Measurements from ENCODE around the gene MYO1D.
"Not testable (repeated sequence)": the region's sequence is repeated elsewhere in the genome, so short reads cannot be mapped to it uniquely, and the experiment has no call there.

The MYO1D gene

DNA sequence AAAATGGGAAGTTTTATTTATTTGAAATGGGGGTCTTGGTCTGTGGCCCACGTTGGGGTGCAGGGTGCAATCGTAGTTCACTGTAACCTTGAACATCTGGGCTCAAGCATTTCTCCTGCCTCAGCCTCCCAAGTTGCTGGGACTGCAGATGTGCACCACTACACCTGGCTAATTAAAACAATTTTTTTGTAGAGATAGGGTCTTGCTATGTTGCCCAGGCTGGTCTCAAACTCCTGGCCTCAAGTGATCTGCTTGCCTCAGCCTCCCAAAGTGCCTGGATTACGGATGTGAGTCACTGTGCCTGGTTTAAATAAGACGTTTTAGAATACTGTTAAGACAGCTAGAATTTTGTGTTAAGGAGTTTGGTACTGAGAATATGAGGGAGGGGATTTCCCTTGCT is 416.9 kb downstream of the MYO1D start:
- DNase-seq (ENCODE audit: low read depth) = no peak

DNA sequence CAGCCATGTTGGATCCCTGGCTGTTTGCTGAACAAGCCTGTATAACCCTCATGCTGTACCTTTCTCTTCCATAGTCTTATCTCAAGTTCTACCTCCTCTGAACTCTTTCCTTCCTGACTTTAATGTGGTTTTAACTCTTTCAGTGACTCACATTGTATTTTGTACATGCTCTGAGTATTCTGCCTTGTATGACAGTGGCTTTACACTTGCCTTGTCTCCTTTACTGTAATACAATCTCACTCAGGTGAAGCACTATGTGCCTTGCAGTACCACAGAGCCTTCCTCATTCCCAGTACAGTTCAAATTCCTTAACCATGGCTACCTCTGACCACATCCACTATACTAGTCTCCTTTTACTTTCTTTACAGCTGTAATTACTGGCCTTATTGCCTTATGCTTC is 418.6 kb downstream of the MYO1D start:
- no peak for DNase-seq (ENCODE audit: low read depth)

DNA sequence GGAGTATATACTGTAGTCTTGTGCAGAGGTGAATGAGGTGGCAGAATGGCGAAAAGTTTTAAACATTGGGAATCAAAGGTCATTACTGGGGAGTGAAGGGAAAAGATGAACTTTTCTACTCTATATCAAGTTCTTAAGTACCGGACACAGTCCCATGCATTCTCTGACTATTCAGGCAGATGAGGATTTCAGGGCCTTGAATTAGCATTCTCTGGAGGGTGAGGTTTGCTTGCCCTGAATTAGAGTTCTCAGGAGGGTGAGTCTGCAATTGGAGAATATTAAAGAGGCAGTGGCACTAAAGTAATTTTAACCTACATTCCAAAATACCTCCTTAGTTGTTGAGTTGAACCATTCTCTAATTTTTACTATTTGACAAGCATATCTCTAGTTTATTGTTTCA is 423.6 kb downstream of the MYO1D start:
- no peak for DNase-seq (ENCODE audit: low read depth)

DNA sequence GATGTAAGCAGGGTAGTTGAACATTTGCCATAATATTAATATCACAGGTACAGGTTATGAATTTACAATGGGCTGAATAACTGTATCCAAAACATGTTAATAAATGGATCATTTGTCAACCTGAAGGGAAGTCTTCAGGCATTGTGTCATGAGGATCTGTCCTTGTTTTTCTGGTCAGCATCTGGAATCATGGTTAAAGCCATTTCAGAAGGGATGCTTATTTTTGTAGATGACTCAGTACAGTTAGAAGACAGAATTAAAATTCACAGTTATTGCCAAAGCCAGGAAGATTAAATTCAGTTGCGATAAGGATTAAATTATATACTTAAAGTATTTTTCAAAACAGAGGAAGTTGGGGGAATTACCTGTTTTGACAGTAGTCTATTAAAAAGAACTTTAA is 424.6 kb downstream of the MYO1D start:
- no peak for DNase-seq (ENCODE audit: low read depth)

DNA sequence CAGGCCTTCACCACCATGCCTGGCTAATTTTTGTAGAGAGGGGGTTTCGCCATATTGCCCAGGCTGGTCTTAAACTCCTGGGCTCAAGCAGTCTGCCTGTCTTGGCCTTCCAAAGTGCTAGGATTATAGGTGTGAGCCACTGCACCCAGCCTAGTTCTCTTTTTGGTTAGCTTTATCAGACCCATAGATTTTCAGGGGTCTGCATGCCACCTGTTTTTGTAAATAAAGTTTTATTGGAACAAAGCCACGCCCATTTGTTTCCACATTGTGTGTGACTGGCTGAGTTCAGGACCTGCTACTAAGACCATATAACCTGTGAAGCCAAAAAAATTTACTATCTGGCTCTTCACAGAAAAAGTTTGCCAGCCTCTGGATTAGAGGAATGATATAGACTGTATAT is 425.0 kb downstream of the MYO1D start:
- no peak for DNase-seq (ENCODE audit: low read depth)

DNA sequence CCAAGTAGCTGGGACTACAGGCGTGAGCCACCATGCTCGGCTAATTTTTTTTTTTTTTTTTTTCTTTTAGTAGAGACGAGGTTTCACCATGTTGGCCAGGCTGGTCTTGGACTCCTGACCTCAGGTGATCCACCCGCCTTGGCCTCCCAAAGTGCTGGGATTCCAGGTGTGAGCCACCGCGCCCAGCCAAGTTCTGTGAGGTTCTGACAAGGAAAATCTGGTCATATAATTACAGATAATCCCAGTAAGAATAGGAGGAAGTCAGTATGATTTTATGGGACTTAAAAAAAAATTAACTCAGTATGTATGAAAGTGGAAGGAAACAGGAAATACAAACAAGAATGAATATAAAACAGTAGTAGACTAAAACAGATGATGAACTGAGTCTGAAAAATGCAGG is 426.5 kb downstream of the MYO1D start:
- not testable (repeated sequence) for DNase-seq (ENCODE audit: low read depth)

DNA sequence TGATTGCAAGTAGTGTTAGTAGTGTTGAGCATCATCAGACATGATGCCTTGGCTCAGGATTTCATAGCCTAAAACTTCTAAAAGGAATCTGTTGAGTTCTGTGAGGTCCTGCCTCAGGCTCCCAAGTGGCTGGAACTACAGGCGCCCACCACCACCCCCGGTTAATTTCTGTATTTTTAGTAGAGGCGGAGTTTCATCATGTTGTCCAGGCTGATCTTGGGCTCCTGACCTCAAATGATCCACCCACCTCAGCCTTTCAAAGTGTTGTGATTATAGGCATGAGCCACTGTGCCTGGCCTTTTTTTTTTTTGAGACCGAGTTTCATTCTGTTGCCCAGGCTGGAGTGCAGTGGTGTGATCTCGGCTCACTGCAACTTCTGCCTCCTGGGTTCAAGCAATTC is 427.0 kb downstream of the MYO1D start:
- DNase-seq (ENCODE audit: low read depth) = no peak

DNA sequence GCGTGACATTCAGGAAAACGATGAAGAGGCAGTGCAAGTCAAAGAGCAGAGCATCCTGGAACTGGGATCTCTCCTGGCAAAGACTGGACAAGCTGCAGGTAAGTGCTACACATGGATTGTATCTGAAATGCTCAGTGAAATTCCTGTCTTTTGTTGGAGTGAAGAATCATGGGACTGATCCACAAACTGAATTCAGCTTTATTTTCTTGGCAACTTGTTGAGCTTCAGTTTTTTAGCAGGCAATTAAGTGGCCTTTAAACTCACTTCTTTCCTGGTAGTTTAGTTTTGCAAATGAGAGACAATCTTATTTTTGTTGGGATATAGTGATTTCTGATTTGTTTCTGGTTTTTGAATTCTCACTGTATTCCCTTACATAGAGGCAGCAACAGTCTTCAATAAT is 430.0 kb downstream of the MYO1D start:
- DNase-seq (ENCODE audit: low read depth) = no peak

DNA sequence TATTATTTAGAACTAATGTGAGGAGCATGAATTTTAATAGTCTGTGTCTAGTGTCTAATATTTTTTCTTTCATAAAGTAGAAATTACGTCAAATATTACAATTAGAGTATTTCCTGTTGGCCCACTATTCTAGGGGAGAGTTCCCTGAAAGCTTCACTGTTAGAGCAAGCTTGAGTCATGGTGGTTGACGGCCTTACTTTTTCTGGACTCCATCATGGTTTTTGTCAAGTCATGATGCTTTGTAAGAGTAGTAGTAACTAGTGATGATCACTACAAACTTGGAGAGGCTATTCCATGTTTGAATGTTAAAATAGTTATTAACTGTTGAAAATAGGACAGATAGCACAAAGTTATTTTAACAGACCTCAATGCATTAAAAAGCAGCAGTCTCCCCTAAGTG is 431.0 kb downstream of the MYO1D start:
- no peak for DNase-seq (ENCODE audit: low read depth)

DNA sequence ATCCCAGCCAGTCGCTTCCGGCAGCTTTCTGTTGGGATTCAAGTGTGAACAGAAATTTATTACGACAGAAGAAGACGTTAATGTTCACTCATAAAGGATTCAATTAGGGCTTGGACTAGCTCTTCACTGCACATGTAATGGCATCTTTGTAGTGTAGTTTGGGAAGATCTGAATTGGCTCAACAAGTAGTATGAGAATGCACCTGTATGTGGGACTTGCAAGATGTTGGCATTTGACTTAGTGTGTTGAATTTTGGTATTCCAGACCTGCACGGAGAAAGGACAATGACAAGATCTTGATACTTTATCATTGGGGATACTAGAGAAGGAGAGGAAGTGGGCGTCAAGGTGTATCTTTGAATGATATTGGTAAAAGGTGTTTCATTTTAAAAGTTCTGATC is 431.4 kb downstream of the MYO1D start:
- no peak for DNase-seq (ENCODE audit: low read depth)

DNA sequence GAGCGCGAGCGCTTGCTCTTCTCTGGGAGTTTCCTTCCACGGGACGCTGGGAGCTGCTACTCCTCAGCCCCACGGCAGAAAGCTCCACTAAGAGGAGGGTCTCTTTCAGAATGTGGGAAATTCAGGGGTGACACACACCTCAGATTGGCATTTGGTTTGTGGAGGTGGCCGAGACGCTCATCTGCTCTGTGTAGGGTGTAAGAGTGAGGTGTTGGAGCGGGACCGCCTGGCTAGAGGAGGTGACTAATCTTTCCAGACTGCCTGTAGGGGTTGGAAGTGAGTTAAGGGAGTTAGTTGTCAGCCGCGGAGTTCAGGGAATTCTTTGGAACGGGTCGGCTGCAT is 431.9 kb downstream of the MYO1D start:
- DNase-seq (ENCODE audit: low read depth) = peak; percentile 2

DNA sequence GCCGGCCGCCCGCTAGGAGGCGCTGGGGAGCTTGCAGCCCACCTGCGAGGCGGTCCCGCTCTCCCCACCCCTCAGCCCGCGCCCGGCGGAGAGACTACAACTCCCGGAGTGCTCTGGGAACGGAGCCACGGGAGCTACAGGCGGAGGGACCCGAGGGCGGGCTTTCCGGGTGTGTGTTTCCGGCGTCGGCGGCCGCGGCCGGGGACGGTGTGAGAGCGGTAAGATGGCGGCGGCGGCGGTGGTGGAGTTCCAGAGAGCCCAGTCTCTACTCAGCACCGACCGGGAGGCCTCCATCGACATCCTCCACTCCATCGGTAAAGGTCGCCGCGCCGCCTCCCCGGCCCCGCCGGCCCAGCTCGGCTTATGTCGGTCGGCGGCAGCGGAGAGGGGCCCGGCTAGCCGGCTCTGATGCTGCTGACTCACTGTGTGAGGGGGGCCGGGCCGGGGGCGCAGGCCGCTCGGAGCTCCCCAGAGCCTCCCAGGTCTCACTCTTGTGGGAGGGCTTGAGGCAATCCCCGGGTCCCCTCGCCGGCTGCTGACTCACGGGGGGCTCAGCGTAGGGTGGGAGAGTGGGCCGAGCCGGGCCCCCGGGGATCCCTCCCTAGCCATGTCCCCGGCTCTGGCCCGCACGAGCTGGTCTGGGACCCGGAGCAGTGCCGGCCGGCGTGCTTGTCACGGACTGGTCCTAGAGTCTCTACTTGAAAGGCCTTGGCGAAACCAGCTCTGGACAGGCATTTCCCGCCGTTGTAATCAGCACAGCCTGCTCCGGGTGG is 432.4 kb downstream of the MYO1D start, which contains the start of gene PSMD11:
Gene PSMD11, plus strand, starts transcription at position 210 of the 773 bp plus-strand sequence. Its CDS starts 14 bp downstream, at position 224.
- peak; percentile 99 for DNase-seq (ENCODE audit: low read depth)

DNA sequence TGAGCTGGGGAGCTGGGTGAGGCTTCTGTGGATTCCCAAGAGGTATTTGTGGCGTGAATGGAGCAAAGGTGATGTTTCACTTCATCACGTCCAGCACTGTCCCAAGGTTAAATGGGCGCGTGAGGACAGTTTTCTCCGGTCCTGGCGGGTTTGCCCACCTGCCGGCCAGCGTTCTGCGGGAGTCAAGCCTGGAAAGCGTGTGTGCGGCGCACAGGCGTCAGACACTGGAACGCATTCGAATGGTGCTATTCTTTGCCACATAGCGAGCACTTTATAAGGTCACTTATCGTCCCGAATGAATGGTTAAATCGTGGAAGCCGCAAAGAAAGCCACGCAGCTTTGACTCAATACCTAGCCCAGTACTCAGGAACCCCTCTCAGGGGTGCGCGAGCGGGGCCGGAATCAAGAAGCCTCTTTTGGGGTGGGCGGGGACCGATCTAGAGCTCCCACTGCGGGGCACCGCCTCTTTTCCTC is 433.1 kb downstream of the MYO1D start:
- DNase-seq (ENCODE audit: low read depth) = no peak
